Urothelium cell line (cell line): Measurements from ENCODE around the gene GSTM4.
"Not testable (repeated sequence)": the region's sequence is repeated elsewhere in the genome, so short reads cannot be mapped to it uniquely, and the experiment has no call there.

ENCODE experiments used
- DNase-seq: peaks from one replicate; pipeline ENCODE4 v3.0.0; 2011; ENCODE audit warnings: low spot score, mixed read lengths
- FAIRE-seq: peaks from 2 replicates; lab custom pipeline; 2011; peaks lifted over from hg19 to GRCh38; lab: Jason Lieb, UNC

GSTM4 gene

GRCh38 chr1:109695138-109695537, 39.2 kb downstream of the GSTM4 start:
- DNase-seq, FAIRE-seq: not testable (repeated sequence)

GRCh38 chr1:109697066-109697465, 41.2 kb downstream of the GSTM4 start:
- DNase-seq (no peak), FAIRE-seq (no peak)

GRCh38 chr1:109697861-109698260, 42.0 kb downstream of the GSTM4 start:
- not testable (repeated sequence) for FAIRE-seq, DNase-seq

DNA sequence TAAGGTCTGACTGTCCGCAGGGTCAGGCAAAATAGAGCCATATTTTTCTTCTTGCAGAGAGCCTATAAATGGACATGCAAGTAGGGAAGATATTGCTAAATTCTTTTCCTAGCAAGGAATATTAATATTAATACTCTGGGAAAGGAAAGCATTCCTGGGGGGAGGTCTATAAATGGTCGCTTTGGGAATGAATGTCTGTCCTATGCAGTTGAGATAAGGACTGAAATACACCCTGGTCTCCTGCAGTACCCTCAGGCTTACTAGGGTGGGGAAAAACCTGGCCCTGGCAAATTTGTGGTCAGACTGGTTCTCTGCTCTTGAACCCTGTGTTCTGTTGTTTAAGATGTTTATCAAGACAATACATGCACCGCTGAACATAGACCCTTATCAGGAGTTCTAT, 47.0 kb downstream of the GSTM4 start:
- DNase-seq, FAIRE-seq: not testable (repeated sequence)

DNA sequence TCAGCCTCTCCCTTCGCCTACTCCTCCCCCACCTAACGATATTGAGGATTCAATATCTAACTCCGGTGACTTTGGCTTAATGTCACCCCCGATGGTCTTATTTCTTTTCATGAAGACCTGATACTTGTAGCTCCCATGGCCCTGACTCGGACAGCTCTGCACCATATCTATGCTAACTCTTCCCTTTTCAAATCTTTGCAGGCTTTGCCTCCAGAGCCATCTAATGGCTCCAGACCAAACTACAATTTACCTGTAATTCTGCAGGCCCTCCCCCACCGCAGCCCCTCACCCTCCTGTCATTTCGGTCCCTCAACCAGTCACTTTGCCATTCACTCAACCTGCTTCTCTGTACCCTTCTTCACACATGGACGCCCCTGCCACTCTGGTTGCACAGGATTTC, 48.3 kb downstream of the GSTM4 start:
- FAIRE-seq (no peak), DNase-seq (no peak)

- DNase-seq (no peak), FAIRE-seq (no peak)
Observed at GRCh38 chr1:109705411-109705810, 49.5 kb downstream of the GSTM4 start.

DNA sequence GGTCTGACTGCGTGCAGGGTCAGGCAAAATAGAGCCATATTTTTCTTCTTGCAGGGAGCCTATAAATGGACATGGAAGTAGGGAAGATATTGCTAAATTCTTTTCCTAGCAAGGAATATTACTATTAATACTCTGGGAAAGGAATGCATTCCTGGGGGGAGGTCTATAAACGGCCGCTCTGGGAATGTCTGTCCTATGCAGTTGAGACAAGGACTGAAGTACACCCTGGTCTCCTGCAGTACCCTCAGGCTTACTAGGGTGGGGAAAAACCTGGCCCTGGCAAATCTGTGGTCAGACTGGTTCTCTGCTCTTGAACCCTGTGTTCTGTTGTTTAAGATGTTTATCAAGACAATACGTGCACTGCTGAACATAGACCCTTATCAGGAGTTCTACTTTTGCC, 53.0 kb downstream of the GSTM4 start:
- not testable (repeated sequence) for DNase-seq, FAIRE-seq

- DNase-seq, FAIRE-seq: not testable (repeated sequence)
Observed at GRCh38 chr1:109709822-109710221, 53.9 kb downstream of the GSTM4 start.
